GM18511 (cell line): ENCODE data around the gene WDR35.

Experiments used
- ATAC-seq: cut with Tn5 transposase; IDR thresholded peaks from one replicate; pipeline ENCODE4 v1.9.1; 2021; ENCODE audit warnings: mild to moderate bottlenecking, moderate library complexity; ENCODE audit not compliant: unreplicated experiment

WDR35 gene

DNA sequence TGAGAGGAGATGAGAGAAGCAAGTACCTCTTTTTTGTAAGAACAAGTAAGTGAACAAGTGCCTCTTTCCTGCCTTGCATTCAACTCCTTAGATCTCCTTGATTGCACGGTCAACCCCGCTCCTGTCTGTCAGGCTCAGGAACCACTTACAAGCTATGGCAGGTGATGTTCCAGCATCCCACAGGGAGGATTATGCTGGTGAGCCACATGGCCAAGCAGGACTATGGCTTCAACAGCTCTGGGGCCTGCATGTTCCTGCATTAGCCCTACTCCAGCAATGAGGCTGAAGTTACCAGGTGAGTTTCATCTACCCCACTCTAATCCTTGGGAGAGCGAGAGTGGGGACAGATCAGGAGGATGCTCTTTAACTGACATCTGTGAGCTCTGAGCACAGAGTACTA is 117.6 kb downstream of the WDR35 start:
- ATAC-seq = no peak

DNA sequence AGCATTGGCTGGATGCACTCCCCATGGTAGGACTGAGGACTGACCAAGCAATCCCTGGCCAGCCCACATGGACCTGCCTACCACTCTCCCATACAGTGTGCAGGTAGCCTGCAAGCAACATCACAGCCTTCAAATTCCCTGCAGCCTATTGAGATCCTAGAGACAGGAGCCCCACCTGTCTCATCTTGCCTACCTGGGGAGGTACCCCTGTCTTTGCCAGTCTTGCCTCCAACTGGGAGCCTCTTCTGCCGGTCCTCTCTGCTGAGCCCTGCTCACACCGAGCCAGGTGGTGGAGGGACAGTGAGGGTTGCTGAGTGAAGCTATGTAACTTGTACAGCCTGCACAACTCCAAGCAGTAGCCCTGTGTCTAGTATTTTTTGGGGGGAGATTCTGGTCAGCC is 118.1 kb downstream of the WDR35 start:
- ATAC-seq = no peak

DNA sequence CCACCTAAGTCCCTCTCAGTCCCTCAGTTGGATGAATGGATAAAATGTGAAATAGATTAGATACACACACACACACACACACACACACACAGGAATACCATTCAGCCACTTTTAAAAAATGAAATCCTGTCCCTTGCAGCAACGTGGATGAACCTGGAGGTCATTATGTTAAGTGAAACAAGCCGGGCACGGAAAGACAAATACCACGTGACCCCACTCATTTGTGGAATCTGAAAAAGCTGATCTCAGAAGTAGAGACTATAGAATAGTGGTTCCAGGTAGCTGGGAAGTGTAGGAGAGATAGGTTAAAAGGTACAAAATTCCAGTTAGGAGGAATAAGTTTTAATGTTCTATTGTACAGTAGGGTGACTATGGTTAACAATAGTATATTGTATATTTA is 119.1 kb downstream of the WDR35 start:
- ATAC-seq = no peak

DNA sequence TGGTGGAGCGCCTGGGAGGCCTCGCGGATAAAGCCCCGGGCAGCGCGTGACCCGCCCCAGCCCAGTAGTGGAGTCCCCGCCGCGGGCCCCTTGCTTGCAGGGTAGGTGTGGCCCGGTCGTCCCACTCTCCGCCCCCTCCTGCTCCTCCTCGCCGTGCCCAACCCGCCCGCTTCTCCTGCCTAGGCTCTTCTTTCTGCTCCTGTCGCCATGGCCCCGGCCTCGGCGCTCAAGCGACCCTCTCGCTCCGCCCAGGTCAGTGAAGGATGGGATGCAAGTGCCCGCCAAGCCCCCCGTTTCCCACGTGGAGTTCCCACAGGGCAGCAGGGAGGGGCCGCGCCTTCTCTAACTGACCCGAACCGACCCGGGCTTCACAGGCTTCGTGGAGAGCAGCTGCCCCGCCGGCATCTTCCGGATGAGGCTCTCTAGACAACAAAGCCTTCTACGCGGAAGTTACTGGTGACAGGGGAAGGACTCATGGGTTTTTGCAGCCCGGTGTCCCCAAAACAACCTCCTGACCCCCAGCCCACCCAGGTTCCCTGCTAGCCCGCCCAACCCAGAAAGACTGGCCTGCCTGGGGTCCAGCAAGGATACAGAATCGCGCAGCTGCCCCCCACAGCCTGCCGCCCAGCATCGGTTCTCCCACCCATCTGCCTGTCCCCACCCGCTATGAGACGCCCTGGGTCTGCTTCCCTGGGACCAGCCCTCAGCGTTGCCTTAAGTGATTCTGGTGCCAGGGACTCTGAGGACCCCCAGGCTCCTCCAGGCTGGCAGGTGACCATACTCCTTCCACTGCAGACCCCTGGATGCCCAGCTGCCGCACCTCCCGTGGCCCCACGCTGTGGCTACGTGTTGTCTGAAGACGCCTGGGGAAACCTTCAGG is 121.0 kb downstream of the WDR35 start:
- peak; percentile 74 for ATAC-seq

- peak; percentile 19 for ATAC-seq
Measured at GRCh38 chr2:19868224-19868623, 121.7 kb downstream of the WDR35 start.

DNA sequence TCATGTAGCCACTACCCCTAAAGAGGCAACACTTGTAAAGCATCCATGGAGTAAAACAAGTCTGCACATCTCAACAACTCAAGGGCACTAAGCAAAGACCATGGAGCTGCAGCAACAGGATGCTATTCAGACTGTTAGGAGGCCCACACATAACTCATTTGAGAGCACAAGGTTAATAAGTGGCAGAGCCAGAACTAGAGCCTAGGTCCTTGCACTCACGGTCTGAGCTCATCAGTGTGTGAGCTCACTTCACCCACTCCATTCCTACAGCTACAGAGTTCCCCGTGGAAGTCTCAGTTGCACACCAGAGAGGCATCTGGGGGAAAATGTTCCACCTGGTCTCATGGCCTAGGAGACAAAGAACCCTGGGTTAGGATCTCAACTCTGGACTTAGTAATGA is 123.1 kb downstream of the WDR35 start:
- peak; percentile 33 for ATAC-seq

DNA sequence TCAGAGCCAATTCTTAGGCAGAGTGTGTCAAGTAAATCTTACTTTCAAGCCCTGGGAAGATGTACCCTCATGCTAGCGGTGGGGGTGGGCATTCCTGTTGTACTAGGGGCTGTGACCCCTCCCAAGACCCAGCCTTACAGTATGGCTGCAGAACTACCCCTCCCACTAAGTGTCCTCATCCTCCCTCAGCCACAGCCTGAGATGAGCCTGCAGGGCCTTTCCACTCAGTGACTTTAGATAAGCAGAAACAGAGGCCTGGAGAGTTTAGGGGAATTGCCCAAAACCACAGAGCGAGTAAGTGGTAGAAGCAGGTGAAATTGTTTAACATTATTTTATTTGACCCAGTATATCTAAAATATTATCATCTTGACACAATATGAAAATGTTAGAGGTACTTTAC is 124.8 kb downstream of the WDR35 start:
- peak; percentile 22 for ATAC-seq

- no peak for ATAC-seq
Measured at GRCh38 chr2:19864381-19864780, 125.5 kb downstream of the WDR35 start.

- ATAC-seq = peak; percentile 69
Measured at GRCh38 chr2:19863303-19864041, 126.4 kb downstream of the WDR35 start.

DNA sequence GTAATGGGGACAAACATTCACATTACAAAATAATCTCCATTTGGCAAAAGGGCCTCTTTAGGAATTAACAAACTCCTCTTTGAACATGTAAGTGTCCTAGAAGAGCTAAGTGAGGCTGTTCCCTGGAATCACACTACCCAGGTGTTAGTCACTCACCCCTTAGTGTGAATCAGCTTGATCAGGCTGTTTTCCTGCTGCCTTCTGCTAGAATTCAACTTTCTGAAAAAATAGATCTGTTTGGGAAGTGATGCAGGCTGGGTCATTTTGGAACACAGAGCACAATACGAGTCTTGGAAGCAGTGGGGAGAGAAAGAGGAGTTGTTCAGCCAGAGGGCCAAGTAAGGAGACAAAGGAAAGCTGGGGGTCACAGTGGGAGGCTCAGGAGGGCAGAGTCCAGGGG is 128.1 kb downstream of the WDR35 start:
- ATAC-seq = no peak
